ENCODE results near the gene CFL1. TPM values are rescaled to one million over a fixed set of nuclear protein-coding genes. Genes with fewer than 3 reads are reported as not detected.

Gene CFL1
- total RNA-seq, 4 donors from 2014 or later = 1,308 to 1,852 (median 1,703) TPM

DNA sequence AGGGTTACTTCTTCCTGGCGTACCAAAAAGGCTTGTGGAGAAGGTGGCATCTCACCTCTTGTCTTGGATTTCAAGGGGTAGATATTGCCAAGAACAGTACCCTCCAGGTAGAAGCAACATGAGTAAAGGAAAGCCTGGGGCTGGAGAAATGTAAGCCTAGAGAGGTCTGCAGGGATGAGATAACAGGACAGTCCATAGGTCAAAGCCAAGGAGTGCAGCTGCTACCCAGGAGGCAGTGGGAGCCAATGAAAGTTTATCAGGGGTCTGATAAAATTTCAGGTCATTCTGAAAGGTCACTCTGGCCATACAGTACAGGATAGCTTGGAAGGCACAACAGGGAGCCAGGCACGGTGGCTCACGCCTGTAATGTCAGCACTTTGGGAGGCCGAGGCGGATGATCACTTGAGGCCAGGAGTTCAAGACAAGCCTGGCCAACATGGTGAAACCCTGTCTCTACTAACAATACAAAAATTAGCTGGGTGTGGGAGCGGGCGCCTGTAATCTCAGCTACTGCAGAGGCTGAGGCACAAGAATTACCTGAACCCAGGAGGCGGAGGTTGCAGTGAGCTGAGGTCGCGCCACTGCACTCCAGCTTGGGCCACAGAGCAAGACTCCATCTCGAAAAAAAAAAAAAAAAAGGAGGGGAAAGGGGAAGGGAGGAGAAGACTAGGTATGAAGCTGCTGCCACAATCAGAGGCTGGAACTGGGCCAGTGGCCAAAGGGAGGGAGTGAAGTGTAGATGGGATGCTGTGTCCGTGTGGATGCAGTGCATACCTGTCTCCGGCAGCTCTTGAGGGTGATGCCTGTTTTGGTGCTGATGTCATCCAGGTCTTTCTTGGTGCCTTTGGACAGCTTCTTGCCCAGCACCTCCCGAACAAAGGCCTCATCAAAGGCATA lies 29.1 kb upstream of the CFL1 start:
- TF ChIP-seq POLR2A (IDR thresholded peaks at IDR 0.05) = no peak
- TF ChIP-seq POLR2AphosphoS5 (IDR thresholded peaks at IDR 0.05) = no peak
- no peak for TF ChIP-seq EP300 (IDR thresholded peaks at IDR 0.05; ENCODE audit: low read depth)
- TF ChIP-seq, protein P1, sequence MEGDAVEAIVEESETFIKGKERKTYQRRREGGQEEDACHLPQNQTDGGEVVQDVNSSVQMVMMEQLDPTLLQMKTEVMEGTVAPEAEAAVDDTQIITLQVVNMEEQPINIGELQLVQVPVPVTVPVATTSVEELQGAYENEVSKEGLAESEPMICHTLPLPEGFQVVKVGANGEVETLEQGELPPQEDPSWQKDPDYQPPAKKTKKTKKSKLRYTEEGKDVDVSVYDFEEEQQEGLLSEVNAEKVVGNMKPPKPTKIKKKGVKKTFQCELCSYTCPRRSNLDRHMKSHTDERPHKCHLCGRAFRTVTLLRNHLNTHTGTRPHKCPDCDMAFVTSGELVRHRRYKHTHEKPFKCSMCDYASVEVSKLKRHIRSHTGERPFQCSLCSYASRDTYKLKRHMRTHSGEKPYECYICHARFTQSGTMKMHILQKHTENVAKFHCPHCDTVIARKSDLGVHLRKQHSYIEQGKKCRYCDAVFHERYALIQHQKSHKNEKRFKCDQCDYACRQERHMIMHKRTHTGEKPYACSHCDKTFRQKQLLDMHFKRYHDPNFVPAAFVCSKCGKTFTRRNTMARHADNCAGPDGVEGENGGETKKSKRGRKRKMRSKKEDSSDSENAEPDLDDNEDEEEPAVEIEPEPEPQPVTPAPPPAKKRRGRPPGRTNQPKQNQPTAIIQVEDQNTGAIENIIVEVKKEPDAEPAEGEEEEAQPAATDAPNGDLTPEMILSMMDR (IDR thresholded peaks at IDR 0.05) = no peak
- peaks cover 0 to 5% (median 0%) of the 10 kb centered on the region in 4 donors for H3K36me3 ChIP-seq
- peaks cover 24 to 58% (median 43%) of the 10 kb centered on the region in 4 donors for H3K4me1 ChIP-seq
- H3K27ac ChIP-seq = peak overlapping the region; percentile 95 to 99 (median 97)
- in situ Hi-C loops (cut with MboI; ENCODE audit: low pct_ligation_motif_present in 1 of 4, low pct_unique_long_range_greater_than_20kb in 1 of 4, low sequenced_read_pairs in 3 of 4) = loop anchor here in 3 of 4 donors (10.0 to 25.0 kb wide), 2 partner anchors 98 to 100 kb away; no protein-coding TSS in a partner anchor
- WGBS, 2 donors (ENCODE audit: low coverage in 1 of 2) = 81 to 100% methylated on average over 1 to 14 of the region's 14 CpGs
- intact Hi-C loops (cut with DNase I; ENCODE audit: low total_unique reads) = no loop called here
- DNase-seq = peak; percentile 29
- H3K4me3 ChIP-seq = peak overlapping the region in 2 of 4 donors; percentile 57 to 79
- H3K27me3 ChIP-seq = no peaks in the 10 kb centered on the region
- no peaks in the 10 kb centered on the region for H3K9me3 ChIP-seq

DNA sequence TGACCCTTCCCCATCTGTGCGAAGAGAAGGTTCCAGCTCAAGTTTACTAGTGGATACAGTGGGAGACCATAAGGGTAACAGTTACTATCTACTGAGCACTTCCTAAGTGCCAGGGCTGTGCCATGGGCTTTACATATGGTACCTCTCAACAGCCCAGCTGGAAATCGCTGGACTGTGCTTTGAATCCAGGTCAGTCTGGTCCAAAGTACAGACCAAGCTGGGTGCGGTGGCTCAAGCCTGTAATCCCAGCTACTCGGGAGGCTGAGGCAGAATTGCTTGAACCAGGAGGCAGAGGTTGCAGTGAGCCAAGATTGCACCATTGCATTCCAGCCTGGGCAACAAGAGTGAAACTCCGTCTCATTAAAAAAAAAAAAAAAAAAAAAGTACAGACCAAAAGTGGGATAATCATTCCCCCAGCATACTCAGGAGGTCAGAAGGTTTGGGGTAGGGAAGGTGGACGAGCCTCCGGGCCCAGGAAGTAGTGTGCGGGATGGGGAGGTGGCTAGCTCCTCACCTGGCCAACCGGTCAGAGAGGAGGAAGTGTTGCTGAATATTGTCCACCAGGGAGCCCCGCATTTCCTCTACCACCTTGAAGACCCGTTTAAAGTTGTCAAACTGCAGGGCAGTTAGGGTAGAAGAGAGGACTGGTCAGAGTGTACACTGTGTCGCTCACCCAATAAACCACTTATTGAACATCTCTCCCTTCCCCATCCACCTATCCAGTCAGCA lies 28.0 kb upstream of the CFL1 start:
- Histone ChIP-seq H3K9me3 (no peaks in the 10 kb centered on the region), H3K36me3 (peaks cover 0 to 5% (median 0%) of the 10 kb centered on the region in 4 donors), H3K4me3 (no peak overlapping the region), H3K4me1 (peaks cover 19 to 47% (median 32%) of the 10 kb centered on the region in 4 donors), H3K27ac (peak overlapping the region in 1 of 4 donors; percentile 62), H3K27me3 (no peaks in the 10 kb centered on the region)
- peak; percentile 24 for DNase-seq
- intact Hi-C loops (cut with DNase I; ENCODE audit: low total_unique reads) (no loop called here), in situ Hi-C loops (cut with MboI; ENCODE audit: low pct_ligation_motif_present in 1 of 4, low pct_unique_long_range_greater_than_20kb in 1 of 4, low sequenced_read_pairs in 3 of 4) (loop anchor here in 3 of 4 donors (10.0 to 25.0 kb wide), 2 partner anchors 99 to 101 kb away; no protein-coding TSS in a partner anchor)
- 88 to 93% methylated on average over 6 to 12 of the region's 12 CpGs for WGBS, 2 donors (ENCODE audit: low coverage in 1 of 2)
- TF ChIP-seq EP300 (IDR thresholded peaks at IDR 0.05; ENCODE audit: low read depth) = no peak
- TF ChIP-seq POLR2AphosphoS5 (IDR thresholded peaks at IDR 0.05) = no peak
- TF ChIP-seq, protein P1 (IDR thresholded peaks at IDR 0.05) = no peak
- TF ChIP-seq POLR2A (IDR thresholded peaks at IDR 0.05) = no peak

DNA sequence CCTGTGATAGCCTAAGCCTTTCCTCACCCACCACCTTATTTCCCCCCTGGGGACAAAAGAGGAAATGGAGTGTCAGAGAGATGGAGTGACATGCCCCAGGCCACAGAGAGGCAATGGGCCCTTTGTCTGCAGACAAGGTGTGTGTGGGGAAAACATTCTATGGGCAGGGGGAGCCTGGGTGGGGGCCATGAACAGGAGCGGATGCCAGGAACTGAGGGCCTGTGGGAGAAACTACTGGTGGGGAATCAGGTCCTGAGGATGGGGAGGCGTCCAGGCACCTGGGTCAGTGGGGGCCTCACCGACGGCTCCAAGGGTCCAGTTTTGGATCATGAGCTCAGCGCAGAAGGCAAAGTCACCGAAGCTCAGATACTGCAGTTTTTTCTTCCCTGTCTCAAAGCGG lies 27.3 kb upstream of the CFL1 start:
- H3K9me3 ChIP-seq = no peaks in the 10 kb centered on the region
- DNase-seq = peak; percentile 6
- TF ChIP-seq EP300 (IDR thresholded peaks at IDR 0.05; ENCODE audit: low read depth) = no peak
- no peak for TF ChIP-seq POLR2AphosphoS5 (IDR thresholded peaks at IDR 0.05)
- TF ChIP-seq, protein P1 (IDR thresholded peaks at IDR 0.05) = no peak
- TF ChIP-seq POLR2A (IDR thresholded peaks at IDR 0.05) = no peak
- H3K4me3 ChIP-seq = no peak overlapping the region
- intact Hi-C loops (cut with DNase I; ENCODE audit: low total_unique reads) = no loop called here
- in situ Hi-C loops (cut with MboI; ENCODE audit: low pct_ligation_motif_present in 1 of 4, low pct_unique_long_range_greater_than_20kb in 1 of 4, low sequenced_read_pairs in 3 of 4) = loop anchor here in 3 of 4 donors (10.0 to 25.0 kb wide), 2 partner anchors 100 to 102 kb away; no protein-coding TSS in a partner anchor
- H3K36me3 ChIP-seq = peaks cover 0 to 5% (median 0%) of the 10 kb centered on the region in 4 donors
- 79 to 90% methylated on average over 2 to 7 of the region's 7 CpGs for WGBS, 2 donors (ENCODE audit: low coverage in 1 of 2)
- no peaks in the 10 kb centered on the region for H3K27me3 ChIP-seq
- peaks cover 19 to 43% (median 28%) of the 10 kb centered on the region in 4 donors for H3K4me1 ChIP-seq
- H3K27ac ChIP-seq = peak overlapping the region in 2 of 4 donors; percentile 49 to 62
